SJSA1 (cell line): ENCODE results near the gene RPL36A. TPM values are rescaled to one million over a fixed set of nuclear protein-coding genes. Genes with fewer than 3 reads are reported as not detected.

Experiments used
- DNase-seq, 2 experiments: peaks; one replicate each; pipeline ENCODE4 v3.0.0-alpha.2; 2015 to 2020; ENCODE audit warnings: low spot score in 2 of 2, low read depth in 1 of 2
- H3K27ac ChIP-seq: fragments of 250-450 bp; sonication (Bioruptor Pico); 2 replicates; pipeline ENCODE4 v1.5.1; 2020; ENCODE audit warnings: mild to moderate bottlenecking, moderate library complexity
- H3K27me3 ChIP-seq: fragments of 250-450 bp; sonication (Bioruptor Pico); replicated peaks from 2 replicates; pipeline ENCODE4 v1.5.1; 2020; ENCODE audit warnings: mild to moderate bottlenecking, moderate library complexity
- H3K36me3 ChIP-seq: fragments of 250-450 bp; sonication (Bioruptor Pico); 2 replicates; pipeline ENCODE4 v1.5.1; 2020; ENCODE audit warnings: mild to moderate bottlenecking
- H3K4me1 ChIP-seq: fragments of 250-450 bp; sonication (Bioruptor Pico); replicated peaks from 2 replicates; pipeline ENCODE4 v1.6.1; 2021; ENCODE audit warnings: mild to moderate bottlenecking
- H3K4me3 ChIP-seq: fragments of 250-450 bp; sonication (Bioruptor Pico); 2 replicates; pipeline ENCODE4 v1.5.1; 2020; ENCODE audit warnings: mild to moderate bottlenecking
- H3K9me3 ChIP-seq: fragments of 250-450 bp; sonication (Bioruptor Pico); replicated peaks from 2 replicates; pipeline ENCODE4 v1.5.1; 2020; ENCODE audit warnings: mild to moderate bottlenecking
- total RNA-seq: library from RNA; depleted of rRNA; stranded (reverse); fragments of >200 nt; shearing (Covaris generic); gene quantifications from 2 replicates; pipeline ENCODE4 v1.2.3, GENCODE V29; 2014; rRNA removed

Gene RPL36A
- total RNA-seq, 1 experiment from 2014 or later, result 1,028 TPM

- Histone ChIP-seq H3K36me3 (no peaks in the 10 kb centered on the region), H3K9me3 (no peaks in the 10 kb centered on the region), H3K4me1 (peaks cover 19% of the 10 kb centered on the region), H3K27me3 (no peaks in the 10 kb centered on the region), H3K27ac (peak overlapping the region; percentile 79), H3K4me3 (no peak overlapping the region)
- DNase-seq, result peak in 1 of 2 experiments; percentile 59
Observed at GRCh38 chrX:101430457-101431078, 39.8 kb downstream of the RPL36A start.

DNA sequence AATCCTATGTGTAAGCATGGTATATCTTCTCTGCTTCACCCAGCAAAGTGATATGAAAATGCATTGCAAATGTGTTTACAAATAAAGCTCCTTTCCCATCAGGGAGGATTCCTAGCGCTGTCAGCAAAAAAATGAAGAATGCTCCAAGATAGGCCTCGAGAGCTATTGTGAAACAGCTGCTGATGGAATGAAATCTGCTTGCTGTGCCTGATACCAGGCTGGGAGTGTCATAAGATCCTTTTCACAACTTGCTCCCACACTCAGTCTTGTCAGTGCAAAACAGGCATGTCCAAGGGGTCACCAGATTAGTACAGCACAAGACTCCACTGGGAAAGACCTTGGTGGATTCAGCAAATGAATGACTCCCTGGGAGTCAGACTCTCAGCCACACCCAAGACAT lies 51.3 kb downstream of the RPL36A start:
- Histone ChIP-seq H3K4me1 (no peaks in the 10 kb centered on the region), H3K4me3 (no peak overlapping the region), H3K36me3 (no peaks in the 10 kb centered on the region), H3K27me3 (no peaks in the 10 kb centered on the region), H3K9me3 (no peaks in the 10 kb centered on the region), H3K27ac (no peak overlapping the region)
- no peak for DNase-seq

Other genes starting within 250 kb of the RPL36A start
- gene DRP2, start 171.2 kb upstream of the RPL36A start, total RNA-seq, result 0.03 TPM in 1 of 2 replicates, not detected in the other
- 0.08 TPM in 1 of 2 replicates, not detected in the other for gene TAF7L, start 99.7 kb upstream of the RPL36A start, total RNA-seq
- gene TIMM8A, start 42.3 kb upstream of the RPL36A start, total RNA-seq, result 0.94 and 3.7 TPM in 2 replicates
- not detected in 2 replicates for gene BTK, start 4.8 kb upstream of the RPL36A start, total RNA-seq
- 47.6 and 51.7 TPM in 2 replicates for gene GLA, start 16.9 kb downstream of the RPL36A start, total RNA-seq
- gene HNRNPH2, start 17.2 kb downstream of the RPL36A start, total RNA-seq, result 58.9 and 71.8 TPM in 2 replicates
- gene ARMCX4, start 94.4 kb downstream of the RPL36A start, total RNA-seq, result 3.9 and 5.8 TPM in 2 replicates
- gene ARMCX1, start 159.5 kb downstream of the RPL36A start, total RNA-seq, result 15.5 and 19.6 TPM in 2 replicates
- 42.7 and 45.4 TPM in 2 replicates for gene ARMCX6, start 227.0 kb downstream of the RPL36A start, total RNA-seq
- gene ARMCX3, start 232.1 kb downstream of the RPL36A start, total RNA-seq, result 36.1 and 37.6 TPM in 2 replicates